ENCODE results near the gene PIEZO2.
"Not testable (repeated sequence)": the region's sequence is repeated elsewhere in the genome, so short reads cannot be mapped to it uniquely, and the experiment has no call there.

PIEZO2 gene

GRCh38 chr18:10659000-10659399, 490.4 kb downstream of the PIEZO2 start:
- in situ Hi-C loops (cut with MboI; ENCODE audit: low pct_unique_long_range_greater_than_20kb, low sequenced_read_pairs, unreplicated experiment), result no loop called here
- DNase-seq (ENCODE audit: low spot score), result no peak
- no peak for TF ChIP-seq CTCF (IDR thresholded peaks at IDR 0.05; ENCODE audit: extremely low read depth, insufficient read depth, missing control alignments)

DNA sequence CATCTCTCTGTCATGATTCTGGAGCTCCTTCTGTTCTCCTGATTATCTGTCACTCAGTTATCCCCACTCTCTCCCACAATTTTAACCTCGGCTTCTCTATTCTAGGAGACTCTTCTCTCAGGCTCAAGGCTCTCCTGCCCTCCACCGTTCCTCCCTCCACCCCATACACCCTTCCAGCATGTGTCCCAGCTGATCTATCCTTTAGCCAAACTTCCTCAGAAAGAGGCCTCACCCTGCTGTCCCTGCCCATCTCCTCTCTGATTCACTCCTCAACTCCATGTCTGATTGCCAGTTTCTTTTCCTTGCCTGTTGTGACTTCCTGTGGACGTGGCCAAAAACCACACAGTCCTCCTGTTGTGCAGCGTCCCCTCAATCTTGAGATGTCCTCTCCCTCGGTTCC, 505.4 kb downstream of the PIEZO2 start:
- DNase-seq (ENCODE audit: low spot score); in situ Hi-C loops (cut with MboI; ENCODE audit: low pct_unique_long_range_greater_than_20kb, low sequenced_read_pairs, unreplicated experiment): not testable (repeated sequence)

DNA sequence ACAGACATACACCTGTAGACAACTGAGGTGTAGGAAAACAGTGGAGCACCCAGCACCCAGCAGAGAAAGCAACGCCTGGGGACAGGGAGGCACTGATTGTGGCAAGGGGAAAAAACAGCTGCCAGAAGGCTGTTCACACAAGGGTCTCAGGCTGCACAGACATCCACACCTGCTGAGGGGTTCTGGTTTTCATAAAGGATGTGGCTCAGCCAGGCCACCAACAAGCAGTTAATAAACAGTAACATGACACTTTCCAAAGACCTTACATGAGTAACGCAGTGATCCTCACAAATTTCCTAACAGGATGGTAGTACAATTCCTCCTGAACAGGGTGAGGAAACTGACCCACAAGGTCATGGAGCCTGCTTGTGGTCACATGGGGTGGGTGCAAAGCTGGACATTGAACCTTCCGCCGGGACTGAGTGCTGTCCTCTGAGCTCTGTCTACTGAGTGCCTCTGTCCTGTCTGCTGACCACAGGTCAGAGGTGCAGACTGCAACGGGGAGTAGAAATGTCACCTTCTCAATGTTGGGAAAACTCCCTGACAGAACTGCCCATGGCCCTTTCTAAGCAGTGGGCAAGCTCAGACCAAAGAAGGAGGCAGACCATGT, 506.3 kb downstream of the PIEZO2 start:
- in situ Hi-C loops (cut with MboI; ENCODE audit: low pct_unique_long_range_greater_than_20kb, low sequenced_read_pairs, unreplicated experiment), result not testable (repeated sequence)

DNA sequence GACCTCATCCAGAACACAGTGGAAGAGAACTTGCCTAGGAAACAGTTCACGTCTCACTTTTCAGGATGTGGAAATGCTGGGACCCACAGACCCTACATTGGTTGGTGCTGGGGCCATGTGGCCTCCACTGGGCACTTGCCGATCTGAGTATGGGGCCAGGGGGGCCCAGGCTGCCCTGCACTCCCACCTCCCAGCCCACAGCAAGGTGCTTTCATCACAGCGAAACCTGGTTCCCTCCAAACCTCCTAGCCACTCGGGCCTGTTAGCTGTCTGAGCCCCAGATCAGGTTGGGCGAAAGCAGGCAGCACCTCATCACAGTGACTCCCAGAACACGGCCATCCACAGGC, 510.9 kb downstream of the PIEZO2 start:
- in situ Hi-C loops (cut with MboI; ENCODE audit: low pct_unique_long_range_greater_than_20kb, low sequenced_read_pairs, unreplicated experiment); DNase-seq (ENCODE audit: low spot score): not testable (repeated sequence)

More for the DNA sequence above, 506.3 kb downstream of the PIEZO2 start:
- DNase-seq (ENCODE audit: low spot score), result not testable (repeated sequence)

GRCh38 chr18:10637858-10638538, 511.4 kb downstream of the PIEZO2 start:
- DNase-seq (ENCODE audit: low spot score); in situ Hi-C loops (cut with MboI; ENCODE audit: low pct_unique_long_range_greater_than_20kb, low sequenced_read_pairs, unreplicated experiment): not testable (repeated sequence)

GRCh38 chr18:10629076-10629475, 520.3 kb downstream of the PIEZO2 start:
- in situ Hi-C loops (cut with MboI; ENCODE audit: low pct_unique_long_range_greater_than_20kb, low sequenced_read_pairs, unreplicated experiment); DNase-seq (ENCODE audit: low spot score): not testable (repeated sequence)

GRCh38 chr18:10626606-10627213, 522.7 kb downstream of the PIEZO2 start:
- DNase-seq (ENCODE audit: low spot score); in situ Hi-C loops (cut with MboI; ENCODE audit: low pct_unique_long_range_greater_than_20kb, low sequenced_read_pairs, unreplicated experiment): not testable (repeated sequence)

- DNase-seq (ENCODE audit: low spot score); in situ Hi-C loops (cut with MboI; ENCODE audit: low pct_unique_long_range_greater_than_20kb, low sequenced_read_pairs, unreplicated experiment): not testable (repeated sequence)
Measured at GRCh38 chr18:10623606-10624005, 525.8 kb downstream of the PIEZO2 start.

DNA sequence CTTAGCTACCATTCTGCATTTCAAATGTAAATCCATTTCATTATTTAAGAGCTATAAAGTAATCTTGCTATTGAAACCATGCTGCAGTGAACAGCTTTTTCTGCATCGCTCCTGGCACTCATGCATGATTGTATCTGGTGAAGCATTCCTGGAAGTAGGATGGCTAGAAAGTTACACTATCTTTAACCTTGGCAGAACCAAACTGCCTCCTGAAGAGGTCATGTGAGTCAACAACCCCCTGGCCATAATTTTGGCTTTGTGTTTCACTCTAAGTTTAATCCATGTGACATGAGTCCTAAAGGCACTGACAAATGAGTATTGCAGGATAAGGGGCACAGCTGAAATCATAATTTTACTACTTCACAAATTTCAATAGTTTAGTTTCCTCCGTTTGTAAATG, 526.4 kb downstream of the PIEZO2 start:
- in situ Hi-C loops (cut with MboI; ENCODE audit: low pct_unique_long_range_greater_than_20kb, low sequenced_read_pairs, unreplicated experiment); DNase-seq (ENCODE audit: low spot score): not testable (repeated sequence)

DNA sequence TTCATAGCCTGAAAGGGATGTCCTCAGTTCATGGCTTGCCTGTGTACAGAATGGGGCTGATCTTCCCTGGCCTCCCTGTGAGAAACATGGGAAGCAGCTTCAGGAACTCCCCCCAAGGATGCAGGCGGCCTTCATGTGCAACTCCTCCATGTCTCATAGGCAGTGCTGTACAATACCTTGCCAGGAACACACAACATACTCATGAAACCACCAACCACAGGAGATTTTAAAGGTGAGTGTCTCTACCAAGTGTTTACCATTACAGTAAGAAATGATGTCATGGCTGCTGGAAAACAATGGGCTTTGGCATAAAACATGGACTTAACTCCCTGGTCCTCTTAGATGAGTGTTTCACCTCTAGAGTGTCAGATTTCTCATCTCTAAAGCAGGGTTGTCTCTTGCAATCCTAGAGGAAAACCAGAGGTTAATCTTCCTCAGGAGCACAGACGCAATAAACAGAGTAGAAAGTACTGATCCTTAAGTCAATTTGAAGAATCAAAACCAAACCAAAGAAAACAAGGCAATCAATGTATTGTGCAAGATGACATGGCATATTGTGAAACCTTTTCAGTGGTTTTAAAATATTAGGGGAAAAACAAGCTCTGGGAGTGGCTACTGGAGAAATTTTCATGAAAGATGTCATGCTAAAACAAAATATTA, 528.6 kb downstream of the PIEZO2 start:
- DNase-seq (ENCODE audit: low spot score); in situ Hi-C loops (cut with MboI; ENCODE audit: low pct_unique_long_range_greater_than_20kb, low sequenced_read_pairs, unreplicated experiment): not testable (repeated sequence)

All from GM13977 (cell line).